Measurements from ENCODE around the gene TBCC. TPM values are rescaled to one million over a fixed set of nuclear protein-coding genes. Genes with fewer than 3 reads are reported as not detected.

TBCC gene
- total and polyA plus RNA-seq, 2 of the 13 experiments (the other 11 are each of a cell fraction or from before 2014, with no cell fraction given): 14.8 to 36.1 TPM

GRCh38 chr6:42726485-42727086 is 19.3 kb downstream of the TBCC start (continued):
- no peak for TF ChIP-seq ZFP91 (CRISPR knock-in tag; IDR thresholded peaks at IDR 0.05; ENCODE audit: borderline replicate concordance)
- TF ChIP-seq CENPX (CRISPR knock-in tag; IDR thresholded peaks at IDR 0.05): no peak
- 0 out of 2 replicates have a peak, but pooled peaks have one; percentile 26 for TF ChIP-seq ZNF782 (CRISPR knock-in tag; IDR thresholded peaks at IDR 0.05; ENCODE audit: borderline replicate concordance)
- TF ChIP-seq BCLAF1 (IDR thresholded peaks at IDR 0.05): no peak
- peak; percentile 17; the same call in 1 of the 2 replicates for TF ChIP-seq ZNF331 (CRISPR knock-in tag; IDR thresholded peaks at IDR 0.05)
- no peak for TF ChIP-seq RARG (CRISPR knock-in tag; IDR thresholded peaks at IDR 0.05; ENCODE audit: low read depth)
- TF ChIP-seq GZF1 (CRISPR knock-in tag; IDR thresholded peaks at IDR 0.05): no peak
- peak; percentile 27; the same call in 1 of the 2 replicates for TF ChIP-seq STAT6 (CRISPR knock-in tag; IDR thresholded peaks at IDR 0.05; ENCODE audit: borderline replicate concordance)
- TF ChIP-seq RAD21 (CRISPR knock-in tag; IDR thresholded peaks at IDR 0.05): peak; percentile 90; the same call in 1 of the 2 replicates
- no peak; the same call in 1 of the 2 replicates for TF ChIP-seq TARDBP (CRISPR knock-in tag; IDR thresholded peaks at IDR 0.05)
- no peak for TF ChIP-seq ZMAT5 (CRISPR knock-in tag; IDR thresholded peaks at IDR 0.05; ENCODE audit: borderline replicate concordance, low read depth)
- 0 out of 2 replicates have a peak, but pooled peaks have one; percentile 19 for TF ChIP-seq NR2C2 (CRISPR knock-in tag; IDR thresholded peaks at IDR 0.05; ENCODE audit: borderline replicate concordance)
- TF ChIP-seq ZNF766 (CRISPR knock-in tag; IDR thresholded peaks at IDR 0.05; ENCODE audit: borderline replicate concordance): no peak
- no peak for TF ChIP-seq ZNF333 (CRISPR knock-in tag; IDR thresholded peaks at IDR 0.05; ENCODE audit: borderline replicate concordance)
- 0 out of 2 replicates have a peak, but pooled peaks have one; percentile 40 for TF ChIP-seq ATF1 (CRISPR knock-in tag; IDR thresholded peaks at IDR 0.05)
